Skin epidermis (tissue), 12 donors: ENCODE data around the gene ETS1.

Experiments
- H3K27ac ChIP-seq, 21 experiments: fragments of 200-600 bp; sonication (generic) in 11 of 21; one replicate each; pipeline ENCODE4 v1.5.0; 2020; ENCODE audit warnings: mild to moderate bottlenecking in 3 of 21, inconsistent platforms in 2 of 21, moderate library complexity in 2 of 21
- H3K4me3 ChIP-seq, 7 experiments: fragments of 200-600 bp; sonication (generic) in 2 of 7; one replicate each; pipeline ENCODE4 v1.5.0; 2020; ENCODE audit warnings: inconsistent platforms in 2 of 7, mild to moderate bottlenecking in 2 of 7, moderate library complexity in 1 of 7

Gene ETS1

GRCh38 chr11:128497061-128497775 lies 90.1 kb downstream of the ETS1 start:
- no peak overlapping the region for H3K4me3 ChIP-seq
- H3K27ac ChIP-seq: peak overlapping the region in 20 of 21 experiments; percentile 0 to 78 (median 62)

- Histone ChIP-seq H3K4me3 (no peak overlapping the region), H3K27ac (peak overlapping the region in 18 of 21 experiments; percentile 38 to 78 (median 64))
These were observed 90.7 kb downstream of the ETS1 start for GRCh38 chr11:128496692-128497060.

- H3K4me3 ChIP-seq: no peak overlapping the region
- peak overlapping the region in 19 of 21 experiments; percentile 5 to 78 (median 63) for H3K27ac ChIP-seq
These were observed 91.1 kb downstream of the ETS1 start for GRCh38 chr11:128496249-128496648.

GRCh38 chr11:128494418-128495332 lies 92.7 kb downstream of the ETS1 start:
- H3K4me3 ChIP-seq: no peak overlapping the region
- peak overlapping the region in 12 of 21 experiments; percentile 9 to 78 (median 38) for H3K27ac ChIP-seq

GRCh38 chr11:128493570-128493965 lies 93.8 kb downstream of the ETS1 start:
- no peak overlapping the region for H3K4me3 ChIP-seq
- peak overlapping the region in 16 of 21 experiments; percentile 2 to 80 (median 54) for H3K27ac ChIP-seq

GRCh38 chr11:128492903-128493569 lies 94.3 kb downstream of the ETS1 start:
- Histone ChIP-seq H3K4me3 (no peak overlapping the region), H3K27ac (peak overlapping the region in 18 of 21 experiments; percentile 2 to 80 (median 52))

- peak overlapping the region in 16 of 21 experiments; percentile 7 to 80 (median 53) for H3K27ac ChIP-seq
- H3K4me3 ChIP-seq: no peak overlapping the region
These were observed 94.9 kb downstream of the ETS1 start for GRCh38 chr11:128492461-128492860.

- Histone ChIP-seq H3K27ac (peak overlapping the region in 10 of 21 experiments; percentile 7 to 80 (median 54)), H3K4me3 (no peak overlapping the region)
These were observed 96.0 kb downstream of the ETS1 start for GRCh38 chr11:128491195-128491936.

GRCh38 chr11:128490092-128490491 lies 97.3 kb downstream of the ETS1 start:
- peak overlapping the region in 3 of 21 experiments; percentile 3 to 72 (median 10) for H3K27ac ChIP-seq

GRCh38 chr11:128488471-128488870 lies 98.9 kb downstream of the ETS1 start:
- Histone ChIP-seq H3K4me3 (no peak overlapping the region), H3K27ac (peak overlapping the region in 13 of 21 experiments; percentile 6 to 77 (median 51))

More at GRCh38 chr11:128490092-128490491, 97.3 kb downstream of the ETS1 start:
- H3K4me3 ChIP-seq: no peak overlapping the region

- H3K4me3 ChIP-seq: no peak overlapping the region
- H3K27ac ChIP-seq: peak overlapping the region in 14 of 21 experiments; percentile 6 to 77 (median 46)
These were observed 99.4 kb downstream of the ETS1 start for GRCh38 chr11:128487978-128488377.

- peak overlapping the region in 12 of 21 experiments; percentile 8 to 89 (median 76) for H3K27ac ChIP-seq
- H3K4me3 ChIP-seq: no peak overlapping the region
These were observed 103.2 kb downstream of the ETS1 start for GRCh38 chr11:128484172-128484571.

GRCh38 chr11:128483211-128483788 lies 104.1 kb downstream of the ETS1 start:
- Histone ChIP-seq H3K4me3 (no peak overlapping the region), H3K27ac (peak overlapping the region in 20 of 21 experiments; percentile 38 to 89 (median 68))

- peak overlapping the region in 20 of 21 experiments; percentile 38 to 89 (median 68) for H3K27ac ChIP-seq
- H3K4me3 ChIP-seq: peak overlapping the region in 2 of 7 experiments; percentile 2 to 3
These were observed 104.7 kb downstream of the ETS1 start for GRCh38 chr11:128482512-128483191.

- H3K27ac ChIP-seq: peak overlapping the region in 18 of 21 experiments; percentile 38 to 89 (median 71)
- peak overlapping the region in 1 of 7 experiments; percentile 2 for H3K4me3 ChIP-seq
These were observed 105.3 kb downstream of the ETS1 start for GRCh38 chr11:128482092-128482491.

- peak overlapping the region in 17 of 21 experiments; percentile 26 to 89 (median 68) for H3K27ac ChIP-seq
- no peak overlapping the region for H3K4me3 ChIP-seq
These were observed 106.2 kb downstream of the ETS1 start for GRCh38 chr11:128481135-128481534.

GRCh38 chr11:128480665-128481064 lies 106.7 kb downstream of the ETS1 start:
- Histone ChIP-seq H3K27ac (peak overlapping the region in 20 of 21 experiments; percentile 1 to 89 (median 66)), H3K4me3 (no peak overlapping the region)

- peak overlapping the region in 20 of 21 experiments; percentile 1 to 89 (median 66) for H3K27ac ChIP-seq
- H3K4me3 ChIP-seq: no peak overlapping the region
These were observed 107.3 kb downstream of the ETS1 start for GRCh38 chr11:128480066-128480465.
